ENCODE measurements around the gene MEIS1.

The MEIS1 gene

GRCh38 chr2:66445076-66445924 lies 10.4 kb downstream of the MEIS1 start:
- DNase-seq: no peak

- DNase-seq: no peak
These were observed 11.3 kb downstream of the MEIS1 start for GRCh38 chr2:66445925-66446871.

GRCh38 chr2:66446941-66447340 lies 12.0 kb downstream of the MEIS1 start:
- no peak for DNase-seq

GRCh38 chr2:66447677-66448076 lies 12.8 kb downstream of the MEIS1 start:
- no peak for DNase-seq

- DNase-seq: no peak
These were observed 13.4 kb downstream of the MEIS1 start for GRCh38 chr2:66448136-66448991.

- no peak for DNase-seq
These were observed 17.3 kb downstream of the MEIS1 start for GRCh38 chr2:66452214-66452613.

GRCh38 chr2:66452917-66453316 lies 18.0 kb downstream of the MEIS1 start:
- no peak for DNase-seq

- no peak for DNase-seq
These were observed 20.6 kb downstream of the MEIS1 start for GRCh38 chr2:66455490-66455889.

- no peak for DNase-seq
These were observed 21.5 kb downstream of the MEIS1 start for GRCh38 chr2:66456183-66457041.

- no peak for DNase-seq
These were observed 22.6 kb downstream of the MEIS1 start for GRCh38 chr2:66457545-66457944.

GRCh38 chr2:66460031-66460430 lies 25.1 kb downstream of the MEIS1 start:
- no peak for DNase-seq

- DNase-seq: no peak
These were observed 26.2 kb downstream of the MEIS1 start for GRCh38 chr2:66461001-66461663.

- DNase-seq: no peak
These were observed 27.0 kb downstream of the MEIS1 start for GRCh38 chr2:66461664-66462500.

GRCh38 chr2:66462501-66462825 lies 27.5 kb downstream of the MEIS1 start:
- no peak for DNase-seq

- DNase-seq: no peak
These were observed 28.4 kb downstream of the MEIS1 start for GRCh38 chr2:66463206-66463755.

GRCh38 chr2:66464930-66465637 lies 30.2 kb downstream of the MEIS1 start:
- no peak for DNase-seq

- DNase-seq: no peak
These were observed 31.5 kb downstream of the MEIS1 start for GRCh38 chr2:66466433-66466832.

GRCh38 chr2:66467718-66468117 lies 32.8 kb downstream of the MEIS1 start:
- DNase-seq: no peak

GRCh38 chr2:66469214-66469902 lies 34.4 kb downstream of the MEIS1 start:
- DNase-seq: no peak
